ENCODE data around the gene CRYM.
"Not testable (repeated sequence)": the region's sequence is repeated elsewhere in the genome, so short reads cannot be mapped to it uniquely, and the experiment has no call there.

DNA sequence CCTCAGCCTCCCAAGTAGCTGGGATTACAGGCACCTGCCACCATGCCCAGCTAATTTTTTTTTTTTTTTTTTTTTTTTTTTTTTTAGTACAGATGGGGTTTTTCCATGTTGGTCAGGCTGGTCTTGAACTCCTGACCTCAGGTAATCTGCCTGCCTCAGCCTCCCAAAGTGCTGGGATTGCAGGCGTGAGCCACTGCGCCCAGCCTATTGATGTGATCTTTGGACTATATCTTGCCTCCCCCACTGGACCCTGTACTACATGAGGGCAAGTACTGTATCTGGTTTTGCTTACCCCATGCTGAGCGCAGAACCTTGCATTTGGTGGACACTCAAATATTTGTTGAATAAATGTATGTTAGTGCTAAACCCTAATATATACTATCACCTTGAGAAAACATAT is 5.3 kb downstream of the CRYM start:
- not testable (repeated sequence) for TF ChIP-seq CTCF, POLR2A, EP300 (IDR thresholded peaks at IDR 0.05)
